ENCODE results near the gene TMTC2. TPM values are rescaled to one million over a fixed set of nuclear protein-coding genes. Genes with fewer than 3 reads are reported as not detected.

TMTC2 gene
- total RNA-seq, 5 donors from 2014 or later (not counting 1 experiment from before 2014, with no cell fraction given), result 3.6 to 5.4 (median 4.4) TPM

DNA sequence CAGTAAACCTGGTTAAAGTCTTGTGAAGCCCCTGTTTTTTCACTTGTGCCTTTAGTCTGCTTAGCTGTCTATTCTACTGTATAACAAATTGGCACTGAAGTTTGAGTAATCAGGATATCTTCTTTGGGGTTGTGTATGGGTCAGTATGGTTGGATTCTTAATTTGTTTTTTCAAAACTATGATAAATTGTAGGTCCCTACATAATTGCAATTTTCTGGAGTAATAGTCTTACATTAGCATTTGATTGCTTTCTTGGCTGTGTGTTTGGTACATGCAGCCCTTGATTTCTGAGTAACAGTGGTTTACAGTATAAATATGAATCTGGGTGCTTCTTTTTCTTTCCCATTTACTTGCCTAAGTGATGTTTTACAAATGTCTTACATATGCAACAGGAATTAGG lies 186.6 kb downstream of the TMTC2 start:
- Histone ChIP-seq H3K27me3 (replicated peaks in 1 of 2; ENCODE audit: control insufficient read depth in 2 of 2, extremely low read depth in 1 of 2, insufficient read depth in 2 of 2, low read length in 1 of 2) (no peaks in the 10 kb centered on the region), H3K36me3 (ENCODE audit: control insufficient read depth in 2 of 2, extremely low read depth in 1 of 2, insufficient read depth in 1 of 2, low read length in 1 of 2) (no peaks in the 10 kb centered on the region), H3K4me1 (ENCODE audit: control insufficient read depth in 1 of 2, extremely low read depth in 1 of 2, insufficient read depth in 2 of 2, low read length in 2 of 2) (no peaks in the 10 kb centered on the region), H3K27ac (ENCODE audit: low read length) (no peak overlapping the region), H3K4me3 (ENCODE audit: control insufficient read depth in 1 of 2, extremely low read depth in 1 of 2, low read length in 1 of 2) (no peak overlapping the region), H3K9me3 (no peaks in the 10 kb centered on the region)
- DNase-seq (no peak), ATAC-seq (replicated peaks in 1 of 4) (no peak)
- no peaks in the 10 kb centered on the region for H3K9me3 Mint-ChIP-seq
- H3K27ac Mint-ChIP-seq, result no peak overlapping the region
- H3K27me3 Mint-ChIP-seq, result no peaks in the 10 kb centered on the region
- POLR2A ChIA-PET, result no interaction called here
- no peak overlapping the region for H3K4me3 Mint-ChIP-seq
- peaks cover 0 to 8% (median 0%) of the 10 kb centered on the region in 3 donors for H3K4me1 Mint-ChIP-seq
- CTCF ChIA-PET, result no interaction called here
- H3K36me3 Mint-ChIP-seq, result no peaks in the 10 kb centered on the region

DNA sequence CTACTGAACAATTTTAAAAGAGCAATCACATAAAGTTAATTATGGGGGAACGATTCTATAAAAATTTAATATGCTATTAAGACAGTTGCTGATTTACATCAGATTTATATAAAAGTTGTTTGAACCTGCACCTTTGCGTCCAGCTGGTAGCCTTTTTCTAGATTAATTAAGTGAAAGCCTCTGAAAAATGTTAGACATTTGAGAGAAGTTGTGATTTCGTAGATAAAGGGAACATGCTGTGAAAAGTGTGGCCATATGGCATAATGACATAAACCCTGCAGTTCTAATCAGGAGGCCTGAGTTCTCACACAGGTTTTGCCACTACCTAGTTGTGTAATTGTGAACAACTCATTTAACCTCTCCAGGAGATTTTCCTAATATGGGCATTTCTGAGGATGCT lies 187.2 kb downstream of the TMTC2 start:
- ChIA-PET POLR2A (no interaction called here), CTCF (no interaction called here)
- no peaks in the 10 kb centered on the region for H3K4me1 ChIP-seq (ENCODE audit: control insufficient read depth in 1 of 2, extremely low read depth in 1 of 2, insufficient read depth in 2 of 2, low read length in 2 of 2)
- no peak overlapping the region for H3K27ac ChIP-seq (ENCODE audit: low read length)
- H3K36me3 ChIP-seq (ENCODE audit: control insufficient read depth in 2 of 2, extremely low read depth in 1 of 2, insufficient read depth in 1 of 2, low read length in 1 of 2), result no peaks in the 10 kb centered on the region
- H3K27me3 ChIP-seq (replicated peaks in 1 of 2; ENCODE audit: control insufficient read depth in 2 of 2, extremely low read depth in 1 of 2, insufficient read depth in 2 of 2, low read length in 1 of 2), result no peaks in the 10 kb centered on the region
- peaks cover 0 to 8% (median 0%) of the 10 kb centered on the region in 3 donors for H3K4me1 Mint-ChIP-seq
- H3K27ac Mint-ChIP-seq, result no peak overlapping the region
- DNase-seq, result no peak
- no peak overlapping the region for H3K4me3 Mint-ChIP-seq
- no peaks in the 10 kb centered on the region for H3K9me3 Mint-ChIP-seq
- no peaks in the 10 kb centered on the region for H3K9me3 ChIP-seq
- no peak for ATAC-seq (replicated peaks in 1 of 4)
- no peaks in the 10 kb centered on the region for H3K27me3 Mint-ChIP-seq
- H3K36me3 Mint-ChIP-seq, result no peaks in the 10 kb centered on the region
- 100% methylated on average over 2 of the region's 3 CpGs for WGBS (ENCODE audit: insufficient coverage)
- H3K4me3 ChIP-seq (ENCODE audit: control insufficient read depth in 1 of 2, extremely low read depth in 1 of 2, low read length in 1 of 2), result no peak overlapping the region

DNA sequence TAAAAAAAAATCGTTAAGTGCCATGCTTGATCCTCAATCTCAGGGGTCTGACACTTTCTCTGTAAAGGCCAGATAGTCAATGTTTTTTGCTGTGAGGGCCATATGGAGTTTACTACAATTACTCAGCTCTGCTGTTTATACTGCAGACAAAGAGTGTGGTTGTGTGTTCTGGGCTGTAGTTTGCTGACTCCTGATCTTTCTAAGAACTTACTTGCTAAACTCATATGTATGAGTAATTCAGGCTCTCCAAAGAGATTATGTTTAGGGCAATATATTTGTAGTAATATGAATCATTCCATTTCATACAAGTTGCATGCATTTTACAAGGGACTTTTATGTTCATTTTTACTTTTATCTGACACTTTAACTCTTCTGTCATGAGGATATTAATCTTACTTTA lies 188.2 kb downstream of the TMTC2 start:
- H3K27ac Mint-ChIP-seq, result no peak overlapping the region
- Histone ChIP-seq H3K27ac (ENCODE audit: low read length) (no peak overlapping the region), H3K4me3 (ENCODE audit: control insufficient read depth in 1 of 2, extremely low read depth in 1 of 2, low read length in 1 of 2) (no peak overlapping the region), H3K9me3 (no peaks in the 10 kb centered on the region), H3K4me1 (ENCODE audit: control insufficient read depth in 1 of 2, extremely low read depth in 1 of 2, insufficient read depth in 2 of 2, low read length in 2 of 2) (no peaks in the 10 kb centered on the region), H3K36me3 (ENCODE audit: control insufficient read depth in 2 of 2, extremely low read depth in 1 of 2, insufficient read depth in 1 of 2, low read length in 1 of 2) (no peaks in the 10 kb centered on the region), H3K27me3 (replicated peaks in 1 of 2; ENCODE audit: control insufficient read depth in 2 of 2, extremely low read depth in 1 of 2, insufficient read depth in 2 of 2, low read length in 1 of 2) (no peaks in the 10 kb centered on the region)
- peaks cover 0 to 8% (median 0%) of the 10 kb centered on the region in 3 donors for H3K4me1 Mint-ChIP-seq
- H3K36me3 Mint-ChIP-seq, result no peaks in the 10 kb centered on the region
- POLR2A ChIA-PET, result no interaction called here
- no peak overlapping the region for H3K4me3 Mint-ChIP-seq
- DNase-seq, result no peak
- H3K27me3 Mint-ChIP-seq, result no peaks in the 10 kb centered on the region
- no CpG with 5 or more reads among the region's 1 CpG for WGBS (ENCODE audit: insufficient coverage)
- ATAC-seq (replicated peaks in 1 of 4), result no peak
- CTCF ChIA-PET, result no interaction called here
- H3K9me3 Mint-ChIP-seq, result no peaks in the 10 kb centered on the region

DNA sequence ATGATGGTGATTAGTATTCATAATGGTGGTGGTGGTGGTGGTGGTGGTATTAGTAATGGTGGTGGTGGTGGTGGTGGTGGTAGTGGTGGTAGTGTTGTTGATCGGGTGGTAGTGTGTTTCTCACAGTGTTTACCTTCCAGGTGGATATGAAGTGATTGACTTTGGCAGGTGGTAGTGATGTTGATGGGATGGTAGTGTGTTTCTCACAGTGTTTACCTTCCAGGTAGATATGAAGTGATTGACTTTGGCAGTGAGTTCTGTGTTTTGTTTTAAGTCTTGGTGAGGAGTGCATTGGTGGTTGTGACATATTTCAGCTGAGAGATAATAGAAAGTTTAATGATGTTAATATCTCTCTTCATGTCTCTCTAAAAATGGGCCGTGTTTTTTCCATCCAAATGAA lies 189.4 kb downstream of the TMTC2 start:
- DNase-seq, result no peak
- Histone ChIP-seq H3K4me1 (ENCODE audit: control insufficient read depth in 1 of 2, extremely low read depth in 1 of 2, insufficient read depth in 2 of 2, low read length in 2 of 2) (no peaks in the 10 kb centered on the region), H3K4me3 (ENCODE audit: control insufficient read depth in 1 of 2, extremely low read depth in 1 of 2, low read length in 1 of 2) (no peak overlapping the region), H3K9me3 (no peaks in the 10 kb centered on the region), H3K36me3 (ENCODE audit: control insufficient read depth in 2 of 2, extremely low read depth in 1 of 2, insufficient read depth in 1 of 2, low read length in 1 of 2) (no peaks in the 10 kb centered on the region), H3K27ac (ENCODE audit: low read length) (no peak overlapping the region), H3K27me3 (replicated peaks in 1 of 2; ENCODE audit: control insufficient read depth in 2 of 2, extremely low read depth in 1 of 2, insufficient read depth in 2 of 2, low read length in 1 of 2) (no peaks in the 10 kb centered on the region)
- POLR2A ChIA-PET, result no interaction called here
- CTCF ChIA-PET, result interaction anchor here (0.7 to 0.9 kb wide), 2 partner anchors 10 to 31 kb away, joined by 3 to 6 read pairs; no protein-coding TSS in a partner anchor
- H3K4me3 Mint-ChIP-seq, result no peak overlapping the region
- H3K9me3 Mint-ChIP-seq, result no peaks in the 10 kb centered on the region
- no peak for ATAC-seq (replicated peaks in 1 of 4)
- no peaks in the 10 kb centered on the region for H3K27me3 Mint-ChIP-seq
- no peaks in the 10 kb centered on the region for H3K36me3 Mint-ChIP-seq
- no peak overlapping the region for H3K27ac Mint-ChIP-seq
- 33% methylated on average over 1 of the region's 2 CpGs for WGBS (ENCODE audit: insufficient coverage)
- no peaks in the 10 kb centered on the region for H3K4me1 Mint-ChIP-seq

DNA sequence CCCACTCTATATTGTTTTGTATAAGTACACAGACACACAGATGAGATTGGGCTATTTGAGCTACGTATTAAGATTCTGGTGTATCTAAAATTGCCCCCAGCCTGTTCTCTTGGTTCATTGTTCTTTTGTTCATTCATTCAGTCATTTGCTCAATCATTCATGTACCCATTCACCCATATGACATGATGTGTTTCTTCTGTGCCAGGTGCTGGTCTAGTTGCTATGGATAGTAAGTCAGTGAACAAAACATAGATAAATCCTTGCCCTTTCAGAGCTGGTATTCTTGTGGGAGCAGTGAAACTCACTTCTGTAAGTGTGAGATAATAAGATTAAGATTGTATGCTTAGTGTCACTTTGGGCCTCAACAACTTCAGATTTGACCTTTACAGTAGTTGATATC lies 191.3 kb downstream of the TMTC2 start:
- CTCF ChIA-PET, result no interaction called here

DNA sequence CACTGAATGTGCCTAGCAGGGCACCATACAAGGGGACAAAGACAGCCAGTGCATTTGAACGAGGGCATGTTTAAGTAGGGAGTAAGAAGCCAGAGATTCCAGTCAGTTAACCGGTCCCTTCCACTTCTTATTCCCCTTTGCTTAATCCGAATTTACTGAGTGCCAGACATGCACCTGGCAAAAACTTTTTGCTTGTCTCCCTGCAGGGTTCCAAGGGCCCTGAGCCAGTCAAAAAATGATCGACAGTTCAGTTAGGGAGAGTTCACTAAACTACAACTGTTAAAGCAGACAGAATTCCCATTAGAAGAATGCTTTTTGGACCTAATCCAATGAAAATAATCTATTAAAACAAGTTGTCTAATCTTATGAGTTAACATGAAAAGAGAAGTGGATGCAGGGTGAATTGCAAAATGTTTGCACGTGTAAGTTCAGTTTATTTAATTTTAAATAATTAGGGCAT lies 193.8 kb downstream of the TMTC2 start:
- no peaks in the 10 kb centered on the region for H3K4me1 Mint-ChIP-seq
- H3K27ac Mint-ChIP-seq, result no peak overlapping the region
- H3K36me3 Mint-ChIP-seq, result no peaks in the 10 kb centered on the region
- Histone ChIP-seq H3K4me1 (ENCODE audit: control insufficient read depth in 1 of 2, extremely low read depth in 1 of 2, insufficient read depth in 2 of 2, low read length in 2 of 2) (no peaks in the 10 kb centered on the region), H3K27ac (ENCODE audit: low read length) (no peak overlapping the region), H3K9me3 (no peaks in the 10 kb centered on the region), H3K4me3 (ENCODE audit: control insufficient read depth in 1 of 2, extremely low read depth in 1 of 2, low read length in 1 of 2) (no peak overlapping the region), H3K27me3 (replicated peaks in 1 of 2; ENCODE audit: control insufficient read depth in 2 of 2, extremely low read depth in 1 of 2, insufficient read depth in 2 of 2, low read length in 1 of 2) (no peaks in the 10 kb centered on the region), H3K36me3 (ENCODE audit: control insufficient read depth in 2 of 2, extremely low read depth in 1 of 2, insufficient read depth in 1 of 2, low read length in 1 of 2) (no peaks in the 10 kb centered on the region)
- no peak for DNase-seq
- H3K4me3 Mint-ChIP-seq, result no peak overlapping the region
- CTCF ChIA-PET, result no interaction called here
- ATAC-seq (replicated peaks in 1 of 4), result no peak
- H3K9me3 Mint-ChIP-seq, result no peaks in the 10 kb centered on the region
- WGBS (ENCODE audit: insufficient coverage), result 100% methylated on average over 1 of the region's 5 CpGs
- H3K27me3 Mint-ChIP-seq, result no peaks in the 10 kb centered on the region
- POLR2A ChIA-PET, result no interaction called here

More for the DNA sequence above, 191.3 kb downstream of the TMTC2 start:
- Mint-ChIP-seq H3K27ac (no peak overlapping the region), H3K4me3 (no peak overlapping the region), H3K36me3 (no peaks in the 10 kb centered on the region), H3K27me3 (no peaks in the 10 kb centered on the region), H3K9me3 (no peaks in the 10 kb centered on the region), H3K4me1 (no peaks in the 10 kb centered on the region)
- DNase-seq (no peak), ATAC-seq (replicated peaks in 1 of 4) (no peak)
- no peaks in the 10 kb centered on the region for H3K4me1 ChIP-seq (ENCODE audit: control insufficient read depth in 1 of 2, extremely low read depth in 1 of 2, insufficient read depth in 2 of 2, low read length in 2 of 2)
- H3K4me3 ChIP-seq (ENCODE audit: control insufficient read depth in 1 of 2, extremely low read depth in 1 of 2, low read length in 1 of 2), result no peak overlapping the region
- H3K9me3 ChIP-seq, result no peaks in the 10 kb centered on the region
- H3K27ac ChIP-seq (ENCODE audit: low read length), result no peak overlapping the region
- WGBS (ENCODE audit: insufficient coverage), result no CpG with 5 or more reads among the region's 1 CpG
- H3K27me3 ChIP-seq (replicated peaks in 1 of 2; ENCODE audit: control insufficient read depth in 2 of 2, extremely low read depth in 1 of 2, insufficient read depth in 2 of 2, low read length in 1 of 2), result no peaks in the 10 kb centered on the region
- POLR2A ChIA-PET, result no interaction called here
- H3K36me3 ChIP-seq (ENCODE audit: control insufficient read depth in 2 of 2, extremely low read depth in 1 of 2, insufficient read depth in 1 of 2, low read length in 1 of 2), result no peaks in the 10 kb centered on the region
